ENCODE data around the gene GPD2.

DNA sequence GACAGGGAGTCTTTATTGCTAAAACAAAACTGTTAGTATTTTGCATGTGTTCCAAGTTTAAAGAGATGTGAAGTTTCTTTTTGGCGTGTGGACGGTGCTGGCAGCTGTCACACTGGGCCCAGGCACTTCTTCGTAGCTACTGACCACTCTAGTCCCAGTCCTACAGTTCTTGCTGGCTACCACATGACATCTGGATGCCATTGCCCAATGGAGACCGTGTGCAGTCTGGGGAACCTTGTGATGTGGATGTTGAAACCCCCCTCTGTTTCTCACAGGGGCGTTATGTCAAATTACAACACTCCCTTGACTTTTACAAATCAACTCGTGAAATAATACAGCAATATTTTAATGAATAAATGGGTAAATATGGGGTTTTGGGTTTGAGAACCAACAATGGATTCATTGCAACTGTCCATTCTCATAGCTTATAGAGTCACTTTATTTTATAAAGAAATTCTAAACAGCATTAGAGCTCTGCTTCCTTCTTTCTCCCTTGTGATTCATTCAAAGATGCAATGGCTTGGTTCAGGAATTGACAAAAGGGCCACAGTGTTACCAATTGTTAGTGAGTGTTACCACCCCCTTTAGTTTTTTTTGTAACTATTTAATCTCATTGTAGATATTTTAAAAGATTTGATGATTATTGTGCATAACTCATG, 1.2 kb downstream of the GPD2 start:
- no peak for TF ChIP-seq CTCF (conservative IDR thresholded peaks at IDR 0.05; ENCODE audit: low read depth, low read length)
- peak; percentile 60; the same call in 1 of the 2 replicates for TF ChIP-seq CEBPB (IDR thresholded peaks at IDR 0.05; ENCODE audit: low read depth, low read length)
- no peak for TF ChIP-seq MAFK (IDR thresholded peaks at IDR 0.05; ENCODE audit: low read depth, low read length)
- no peak for TF ChIP-seq RFX5 (IDR thresholded peaks at IDR 0.05; ENCODE audit: low read depth, low read length)
- TF ChIP-seq POLR2A (IDR thresholded peaks at IDR 0.05; ENCODE audit: low read depth, low read length) = no peak

All from IMR-90 (cell line).